ENCODE data around the gene SLC2A6.

Gene SLC2A6

GRCh38 chr9:133495327-133496293 lies 16.7 kb upstream of the SLC2A6 start:
- DNase-seq: no peak

GRCh38 chr9:133494636-133495326 lies 15.9 kb upstream of the SLC2A6 start:
- no peak for DNase-seq

DNA sequence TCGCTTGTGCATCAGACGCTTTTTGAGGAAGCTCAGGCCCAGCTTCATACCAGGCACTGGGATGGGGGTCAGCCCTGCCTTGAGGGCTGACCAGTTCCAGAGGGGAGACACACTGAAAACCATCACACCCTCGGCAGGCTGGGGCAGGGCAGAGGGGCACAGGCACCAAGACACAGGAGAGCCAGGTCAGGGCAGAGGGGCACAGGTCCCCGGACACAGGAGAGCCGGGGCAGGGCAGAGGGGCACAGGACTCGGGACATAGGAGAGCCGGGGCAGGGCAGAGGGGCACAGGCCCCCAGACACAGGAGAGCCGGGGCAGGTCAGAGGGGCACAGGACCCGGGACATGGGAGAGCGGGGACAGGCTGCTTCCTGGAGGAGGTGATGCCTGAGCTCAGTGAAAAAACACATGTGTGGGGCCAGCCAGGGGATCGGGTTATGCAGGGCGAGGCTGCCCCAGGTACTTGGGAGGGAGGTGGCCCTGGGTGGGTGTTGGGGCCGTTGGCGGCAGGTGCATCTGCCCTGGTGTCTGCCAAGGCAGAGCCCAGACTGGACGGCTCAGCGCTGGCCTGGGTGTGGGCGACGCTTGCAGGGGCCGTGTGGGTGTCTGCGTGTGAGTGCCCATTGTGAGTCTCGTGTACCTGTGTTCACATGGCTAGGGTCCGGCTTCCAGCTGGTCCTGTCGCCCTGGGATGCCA lies 15.1 kb upstream of the SLC2A6 start:
- DNase-seq: no peak

DNA sequence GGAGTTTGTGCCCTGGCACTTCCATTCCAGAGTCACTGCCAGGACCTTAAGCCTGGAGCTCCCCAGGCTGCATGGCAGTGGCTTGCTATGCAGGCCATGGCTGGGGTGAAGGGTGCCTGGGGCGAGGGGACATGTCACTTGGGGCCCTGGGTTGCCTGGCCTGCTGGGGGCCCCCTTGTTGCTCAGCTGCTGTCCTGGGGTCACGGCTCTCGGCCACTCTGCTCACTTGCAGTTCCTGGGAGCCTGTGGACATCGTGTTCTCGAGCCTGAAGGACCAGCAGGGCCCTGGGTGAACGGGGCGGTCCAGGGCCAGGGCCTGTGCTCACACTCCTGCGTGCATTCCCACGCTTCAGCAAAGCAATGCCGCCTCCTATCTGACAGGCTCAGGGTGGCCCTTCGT lies 14.5 kb upstream of the SLC2A6 start:
- DNase-seq: no peak

- DNase-seq: no peak
Measured at GRCh38 chr9:133492061-133493021, 13.4 kb upstream of the SLC2A6 start.

DNA sequence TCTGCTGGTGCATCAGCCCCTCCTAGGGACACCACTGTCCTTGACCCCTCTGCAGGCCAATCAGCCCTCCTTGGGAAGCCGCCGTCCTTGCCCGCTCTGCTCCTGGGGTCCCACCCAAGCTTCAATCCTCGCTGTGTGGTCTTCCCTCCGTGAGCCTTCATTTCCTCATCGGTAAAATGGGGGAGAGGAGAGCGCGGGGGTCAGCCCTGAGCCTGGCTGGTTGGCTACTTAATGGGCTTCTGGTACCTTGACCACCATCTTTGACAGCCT lies 12.7 kb upstream of the SLC2A6 start:
- DNase-seq: no peak

GRCh38 chr9:133490865-133491655 lies 12.2 kb upstream of the SLC2A6 start:
- no peak for DNase-seq

DNA sequence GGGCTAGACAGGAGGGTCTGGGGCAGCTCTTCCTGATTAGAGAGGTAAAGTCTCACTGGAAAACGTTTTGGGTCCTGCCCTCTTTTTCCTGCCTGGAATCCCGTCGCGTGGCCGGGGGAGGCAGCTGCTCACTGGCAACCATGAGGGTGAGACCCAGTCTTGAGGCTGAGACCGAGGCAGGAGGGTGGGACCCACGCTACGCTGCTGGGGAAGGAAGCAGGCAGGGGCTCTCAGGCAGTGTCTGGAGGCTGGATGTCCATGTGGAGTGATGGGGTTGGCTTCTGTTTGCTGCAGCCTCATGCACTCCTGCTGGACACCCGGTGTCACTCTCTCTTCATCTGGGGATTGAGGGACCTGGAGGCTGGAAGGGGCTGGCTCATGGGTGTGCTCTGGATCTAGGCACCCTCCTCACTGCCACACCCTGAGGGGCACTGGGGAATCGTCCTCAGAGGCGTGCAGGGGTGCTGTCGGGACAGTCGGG lies 11.3 kb upstream of the SLC2A6 start:
- DNase-seq: no peak

- no peak for DNase-seq
Measured at GRCh38 chr9:133489253-133490190, 10.6 kb upstream of the SLC2A6 start.

DNA sequence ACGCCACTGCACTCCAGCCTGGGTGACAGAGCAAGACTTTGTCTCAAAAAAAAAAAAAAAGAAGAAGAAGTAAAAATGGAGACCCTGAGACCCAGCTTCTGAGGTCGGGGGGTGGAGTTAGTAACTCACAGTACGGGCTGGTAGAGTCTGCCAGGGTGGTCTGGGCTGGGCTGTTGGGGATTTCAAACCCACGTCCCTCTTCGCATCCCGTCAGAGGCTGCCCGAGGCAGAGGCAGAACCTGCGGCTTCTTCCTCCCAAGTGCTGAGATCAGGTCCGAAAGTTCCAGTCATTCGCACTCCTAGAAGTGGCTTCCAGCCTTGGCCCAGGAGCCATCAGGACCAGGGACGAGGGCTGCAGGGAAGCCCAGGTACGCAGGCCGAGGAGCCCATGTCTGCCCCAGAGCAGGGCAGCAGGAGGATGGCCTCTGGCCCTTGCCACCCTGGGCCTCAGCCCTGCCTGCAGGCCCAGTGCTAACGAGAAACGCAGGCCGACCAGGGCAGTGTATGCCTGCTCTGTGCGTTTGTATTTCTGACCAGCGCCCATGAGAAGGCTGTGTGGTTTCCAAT lies 9.9 kb upstream of the SLC2A6 start:
- no peak for DNase-seq

- no peak for DNase-seq
Measured at GRCh38 chr9:133487331-133487725, 8.4 kb upstream of the SLC2A6 start.

DNA sequence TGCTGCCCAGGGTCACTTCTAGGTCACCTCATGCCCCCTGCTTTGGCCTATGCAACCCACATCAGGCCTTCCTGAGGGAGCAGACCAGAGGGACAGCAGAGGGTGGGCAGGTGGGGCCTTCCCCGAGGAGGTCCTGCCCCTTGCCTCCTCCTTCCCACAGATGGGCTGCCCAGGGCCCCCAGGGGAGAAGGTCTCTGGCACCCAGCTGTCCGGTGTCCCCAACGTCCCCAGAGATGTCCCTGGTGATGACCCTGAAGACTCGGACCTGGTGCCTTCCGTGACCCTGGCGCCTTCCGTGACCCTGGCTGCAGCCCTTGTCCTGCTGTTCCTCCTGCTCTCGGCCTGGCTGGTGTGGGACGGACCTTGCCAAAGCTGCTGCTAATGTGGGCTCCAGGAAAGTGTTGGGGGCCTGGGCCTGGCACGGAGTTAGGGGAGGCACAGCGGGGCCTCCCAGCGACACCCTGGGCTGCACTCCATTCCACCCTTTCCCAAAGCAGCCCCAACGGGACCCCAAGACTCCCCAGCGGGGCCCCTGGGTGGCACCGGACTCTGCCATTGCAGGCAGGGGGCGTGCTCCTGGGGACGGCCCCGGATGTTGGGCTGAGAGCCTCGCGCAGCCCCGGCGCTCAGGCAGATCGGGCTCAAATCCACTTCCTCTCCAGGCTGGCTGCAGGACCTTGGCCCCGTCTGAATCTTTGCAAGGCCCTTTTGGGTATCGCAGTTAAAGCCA lies 6.8 kb upstream of the SLC2A6 start:
- no peak for DNase-seq

DNA sequence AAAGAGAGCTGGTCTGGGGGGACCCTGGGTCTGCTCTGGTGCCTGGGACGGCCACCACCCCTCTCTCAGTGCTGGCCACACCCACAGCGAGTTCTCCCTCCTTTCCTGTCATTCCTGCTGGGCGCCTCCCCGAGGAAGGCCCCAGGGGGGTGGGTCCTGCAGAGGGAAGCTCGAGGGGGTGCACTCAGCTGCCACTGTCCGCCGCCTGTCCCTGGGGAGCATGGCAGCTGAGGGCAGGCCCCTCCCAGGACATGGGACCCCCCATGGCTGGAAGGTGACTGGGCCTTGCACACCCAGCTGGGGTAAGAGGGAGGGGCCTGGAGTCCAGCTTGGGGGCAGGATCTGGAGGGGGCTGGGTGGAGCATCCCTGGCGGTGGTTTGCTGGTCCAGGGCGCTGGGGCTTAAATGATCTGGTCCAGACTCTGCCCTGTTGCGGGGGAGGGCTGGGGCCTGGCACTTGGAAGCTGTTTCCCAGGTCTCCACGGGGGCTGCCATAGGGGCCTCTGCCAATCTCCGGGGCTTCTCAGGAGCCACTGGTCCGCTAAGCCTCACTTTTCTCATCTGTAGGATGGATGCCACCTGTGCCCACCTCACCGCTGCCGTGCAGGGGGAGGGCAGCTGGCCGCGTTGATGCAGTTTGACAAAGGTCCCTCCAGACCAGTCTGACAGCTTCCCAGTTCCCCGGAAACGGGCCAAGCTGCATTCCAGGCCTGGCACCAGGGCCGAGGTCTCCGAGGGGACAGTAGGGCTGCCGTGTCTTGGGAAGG lies 6.0 kb upstream of the SLC2A6 start:
- no peak for DNase-seq

- no peak for DNase-seq
Measured at GRCh38 chr9:133483611-133484010, 4.7 kb upstream of the SLC2A6 start.

DNA sequence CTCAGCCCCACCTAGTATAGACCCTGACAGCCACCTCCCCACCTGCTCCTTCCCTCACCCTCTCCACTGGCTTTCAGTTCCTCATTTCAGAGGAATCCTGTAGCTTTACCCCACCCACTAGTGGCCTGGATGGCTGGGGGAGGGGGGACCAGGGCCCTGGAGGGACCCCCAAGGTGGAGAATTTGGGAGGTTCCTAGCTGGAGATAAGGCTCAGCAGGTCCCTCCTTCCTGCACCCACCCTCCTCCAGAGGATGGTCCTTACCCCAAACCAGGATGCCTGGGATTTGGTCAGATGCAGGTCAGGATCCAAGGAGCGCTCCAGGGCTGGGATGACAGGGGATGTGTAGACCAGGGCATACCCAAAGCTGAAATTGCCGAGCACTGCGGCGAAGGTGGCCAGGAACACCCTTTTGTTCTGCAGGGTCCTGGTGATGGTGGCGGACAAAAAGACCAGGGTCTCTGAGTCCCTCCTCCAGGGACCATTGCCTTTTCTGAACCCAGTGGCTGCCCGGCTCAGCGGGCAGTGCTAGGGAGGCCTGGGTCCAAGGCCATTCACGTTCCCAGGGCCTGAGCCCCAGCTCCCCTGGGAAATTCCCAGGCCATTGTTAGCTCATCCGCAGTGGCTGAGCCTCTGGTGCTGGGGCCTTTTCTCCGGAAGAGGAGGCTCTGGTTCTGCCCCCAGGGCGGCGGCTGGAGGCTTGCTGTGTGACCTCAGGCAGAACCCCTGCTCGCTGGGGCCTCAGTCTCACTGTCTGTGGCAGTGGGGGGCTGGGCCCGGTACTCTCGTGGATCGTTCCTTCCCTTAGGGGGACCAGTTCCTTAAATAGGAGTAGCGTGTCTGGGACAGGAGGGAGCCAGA lies 678 bp downstream of the SLC2A6 start:
- no peak for DNase-seq

DNA sequence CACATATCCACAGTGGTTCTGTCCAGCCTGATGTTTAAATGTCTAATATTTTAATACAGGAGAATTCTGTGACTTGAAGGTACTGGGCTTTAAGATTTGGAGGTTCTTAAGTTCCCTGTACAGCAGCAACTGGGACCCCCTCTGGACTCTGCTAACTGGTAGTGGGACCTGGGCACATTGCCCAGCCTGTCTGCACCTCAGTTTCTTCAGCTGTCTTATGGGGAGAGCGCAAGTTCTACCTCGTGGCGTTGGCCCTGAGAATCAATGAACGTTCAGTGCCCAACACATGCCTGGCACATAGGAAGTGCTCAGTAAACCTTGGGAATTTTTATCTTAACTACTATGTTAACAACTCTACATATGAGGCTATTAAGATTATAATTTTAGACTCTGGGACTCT lies 1.4 kb downstream of the SLC2A6 start:
- DNase-seq: no peak

GRCh38 chr9:133476941-133477340 lies 2.0 kb downstream of the SLC2A6 start:
- no peak for DNase-seq

All from activated naive CD4-positive, alpha-beta T cell treated with anti-CD3 and anti-CD28 coated beads, Interleukin-2, amount 50 U/mL, for 16 hours (primary cell).